Activated naive CD4-positive, alpha-beta T cell treated with anti-CD3 and anti-CD28 coated beads for 36 hours (primary cell): Measurements from ENCODE around the gene FGB. TPM values are rescaled to one million over a fixed set of nuclear protein-coding genes. Genes with fewer than 3 reads are reported as not detected.
"Not testable (repeated sequence)": the region's sequence is repeated elsewhere in the genome, so short reads cannot be mapped to it uniquely, and the experiment has no call there.

ENCODE experiments used
- CTCF ChIA-PET: fragments of 350-600 bp; sonication (Branson Sonifier 250); formaldehyde crosslinking; loops from one replicate; lab custom pipeline; 2021; ENCODE audit warnings: antibody characterized with exemption; lab: Charles Lee
- DNase-seq: peaks from one replicate; pipeline ENCODE4 v3.0.0-alpha.2; 2020
- H3K27ac Mint-ChIP-seq: one replicate; pipeline ENCODE4 v1.8.0; 2021; ENCODE audit warnings: mild to moderate bottlenecking, mixed read lengths
- H3K27me3 Mint-ChIP-seq: one replicate; pipeline ENCODE4 v1.8.0; 2021; ENCODE audit warnings: low read depth, mixed read lengths
- H3K36me3 Mint-ChIP-seq: one replicate; pipeline ENCODE4 v1.8.0; 2021; ENCODE audit warnings: low read depth, mixed read lengths
- H3K4me1 Mint-ChIP-seq: one replicate; pipeline ENCODE4 v1.8.0; 2021; ENCODE audit warnings: low read depth, mixed read lengths
- H3K4me3 Mint-ChIP-seq: one replicate; pipeline ENCODE4 v1.8.0; 2021; ENCODE audit warnings: mild to moderate bottlenecking, moderate library complexity, mixed read lengths
- H3K9me3 Mint-ChIP-seq: one replicate; pipeline ENCODE4 v1.8.0; 2021; ENCODE audit warnings: mixed read lengths
- intact Hi-C: fragments of 100-400 bp; cut with micrococcal nuclease; formaldehyde crosslinking; loops from one replicate; pipeline ENCODE4 v1.15.1; 2023
- total RNA-seq, 2 experiments: library from RNA; stranded (reverse); gene quantifications; one replicate each; pipeline ENCODE4 v1.2.3, GENCODE V29; 2021

Gene FGB
- total RNA-seq, 2 experiments from 2014 or later: not detected

GRCh38 chr4:154589296-154590197 is 26.7 kb downstream of the FGB start:
- Mint-ChIP-seq H3K4me3 (no peak overlapping the region), H3K9me3 (no peaks in the 10 kb centered on the region), H3K27me3 (peaks cover 7% of the 10 kb centered on the region), H3K27ac (no peak overlapping the region), H3K36me3 (no peaks in the 10 kb centered on the region), H3K4me1 (no peaks in the 10 kb centered on the region)
- CTCF ChIA-PET: interaction anchor here (1.1 kb wide), 1 partner anchor 34 kb away, joined by 3 read pairs; no protein-coding TSS in a partner anchor
- intact Hi-C loops: no loop called here
- no peak for DNase-seq

GRCh38 chr4:154590329-154591006 is 27.7 kb downstream of the FGB start, which contains the start of gene FGA:
Gene FGA, minus strand, starts transcription at chr4:154590742. Its CDS starts 55 bp downstream, at chr4:154590687.
- no peak within 1 kb of the TSS for H3K4me3 Mint-ChIP-seq
- no peaks in the 10 kb centered on the region for H3K4me1 Mint-ChIP-seq
- intact Hi-C loops: no loop called here
- peaks cover 7% of the 10 kb centered on the region for H3K27me3 Mint-ChIP-seq
- H3K27ac Mint-ChIP-seq: no peak within 1 kb of the TSS
- CTCF ChIA-PET: interaction anchor here (1.1 kb wide), 2 partner anchors 22 to 33 kb away, joined by 3 read pairs; partner anchors contain the start of gene FGG
- no peaks in the 10 kb centered on the region for H3K9me3 Mint-ChIP-seq
- no peak for DNase-seq
- no peaks in the 10 kb centered on the region for H3K36me3 Mint-ChIP-seq

- Mint-ChIP-seq H3K4me3 (no peak overlapping the region), H3K9me3 (no peaks in the 10 kb centered on the region), H3K27ac (no peak overlapping the region), H3K36me3 (no peaks in the 10 kb centered on the region), H3K4me1 (no peaks in the 10 kb centered on the region), H3K27me3 (peaks cover 9% of the 10 kb centered on the region)
- CTCF ChIA-PET: interaction anchor here (0.7 kb wide), 1 partner anchor 35 kb away, joined by 3 read pairs; no protein-coding TSS in a partner anchor
- intact Hi-C loops: no loop called here
- no peak for DNase-seq
These were observed 29.1 kb downstream of the FGB start for GRCh38 chr4:154591890-154592289.

DNA sequence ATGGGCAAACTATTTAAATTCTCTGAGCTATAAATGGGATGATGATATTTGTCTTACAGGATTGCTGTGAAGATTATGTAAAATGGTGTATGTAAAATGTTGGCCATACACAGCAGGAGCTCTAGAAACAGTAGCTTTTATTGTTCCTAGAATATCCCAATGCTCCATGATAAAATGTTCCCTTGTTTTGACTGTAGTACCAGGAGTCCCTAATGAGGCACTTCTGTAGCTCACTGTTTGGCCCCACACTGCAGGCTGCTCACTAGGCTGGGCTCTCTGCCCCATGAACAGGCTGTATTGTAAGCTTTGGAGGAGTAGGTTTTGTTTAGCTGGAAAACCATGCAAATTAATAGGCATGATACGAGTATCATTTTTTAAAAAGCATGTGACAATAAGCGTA is 31.1 kb downstream of the FGB start:
- H3K4me3 Mint-ChIP-seq: no peak overlapping the region
- CTCF ChIA-PET: interaction anchor here (0.8 to 1.5 kb wide), 3 partner anchors 16 to 41 kb away, joined by 3 to 5 read pairs (median 3); no protein-coding TSS in a partner anchor
- no peaks in the 10 kb centered on the region for H3K9me3 Mint-ChIP-seq
- DNase-seq: no peak
- peaks cover 12% of the 10 kb centered on the region for H3K27me3 Mint-ChIP-seq
- no peak overlapping the region for H3K27ac Mint-ChIP-seq
- no peaks in the 10 kb centered on the region for H3K4me1 Mint-ChIP-seq
- no peaks in the 10 kb centered on the region for H3K36me3 Mint-ChIP-seq
- intact Hi-C loops: no loop called here

GRCh38 chr4:154594343-154594742 is 31.5 kb downstream of the FGB start:
- CTCF ChIA-PET: interaction anchor here (0.8 to 1.5 kb wide), 4 partner anchors 9 to 42 kb away, joined by 3 to 5 read pairs (median 3); no protein-coding TSS in a partner anchor

GRCh38 chr4:154595807-154596206 is 33.0 kb downstream of the FGB start:
- no peak overlapping the region for H3K27ac Mint-ChIP-seq
- CTCF ChIA-PET: interaction anchor here (0.5 kb wide), 1 partner anchor 809 kb away, joined by 3 read pairs; no protein-coding TSS in a partner anchor
- DNase-seq: no peak
- intact Hi-C loops: no loop called here
- H3K4me1 Mint-ChIP-seq: no peaks in the 10 kb centered on the region
- H3K4me3 Mint-ChIP-seq: no peak overlapping the region
- peaks cover 16% of the 10 kb centered on the region for H3K27me3 Mint-ChIP-seq
- no peaks in the 10 kb centered on the region for H3K9me3 Mint-ChIP-seq
- H3K36me3 Mint-ChIP-seq: no peaks in the 10 kb centered on the region

More at GRCh38 chr4:154594343-154594742, 31.5 kb downstream of the FGB start:
- H3K36me3 Mint-ChIP-seq, H3K9me3 Mint-ChIP-seq, DNase-seq, H3K4me3 Mint-ChIP-seq, intact Hi-C loops, H3K27ac Mint-ChIP-seq, H3K4me1 Mint-ChIP-seq: not testable (repeated sequence)
- peaks cover 12% of the 10 kb centered on the region for H3K27me3 Mint-ChIP-seq

- H3K4me3 Mint-ChIP-seq, H3K4me1 Mint-ChIP-seq, H3K27ac Mint-ChIP-seq, H3K9me3 Mint-ChIP-seq, intact Hi-C loops, H3K36me3 Mint-ChIP-seq, DNase-seq, CTCF ChIA-PET: not testable (repeated sequence)
- peaks cover 15% of the 10 kb centered on the region for H3K27me3 Mint-ChIP-seq
These were observed 34.5 kb downstream of the FGB start for GRCh38 chr4:154597281-154597680.

DNA sequence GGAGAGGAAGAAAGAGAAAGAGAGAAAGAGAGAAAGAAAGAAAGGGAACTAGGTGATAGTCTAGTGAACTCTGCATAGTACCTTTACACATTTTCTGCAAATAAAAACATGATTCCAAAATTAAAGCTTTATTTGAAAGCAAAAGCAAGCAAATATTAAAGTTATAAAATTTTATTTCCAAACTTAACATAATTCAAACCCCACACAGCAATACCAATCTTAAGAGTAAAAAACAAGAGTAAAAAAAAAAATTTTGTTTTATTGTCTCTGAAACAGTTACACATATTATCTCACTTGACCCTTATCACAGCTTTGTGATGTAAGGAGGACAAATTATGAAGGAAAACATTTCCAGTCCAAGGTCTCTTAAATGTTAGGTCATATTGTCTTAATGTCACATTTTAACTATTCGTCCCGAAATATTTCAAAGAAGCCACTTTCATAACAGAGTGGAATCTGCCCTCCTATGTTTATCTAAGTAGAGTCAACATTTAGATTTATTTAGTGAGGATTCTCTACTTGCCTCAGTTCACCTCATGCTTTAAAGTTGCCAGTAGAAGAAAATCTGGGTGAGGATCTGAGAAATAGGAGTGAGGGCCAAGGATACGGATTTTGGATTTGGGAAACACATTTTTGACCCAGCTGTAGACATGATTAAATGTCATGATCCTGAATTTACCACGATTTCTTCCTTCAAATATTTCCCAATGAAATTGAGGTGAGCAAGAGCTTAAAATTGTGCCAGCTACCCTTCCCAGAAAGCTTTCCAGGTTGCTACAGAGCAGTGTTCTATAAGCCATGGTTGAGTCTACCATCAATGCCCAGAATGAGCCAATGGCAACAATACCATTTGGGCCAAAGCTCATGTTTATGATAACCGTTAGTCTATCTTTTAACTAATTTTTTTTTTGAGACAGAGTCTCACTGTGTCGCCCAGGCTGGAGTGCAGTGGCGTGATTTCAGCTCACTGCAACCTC is 35.3 kb downstream of the FGB start:
- H3K4me3 Mint-ChIP-seq: no peak overlapping the region
- DNase-seq: no peak
- H3K27ac Mint-ChIP-seq: no peak overlapping the region
- intact Hi-C loops: no loop called here
- H3K36me3 Mint-ChIP-seq: no peaks in the 10 kb centered on the region
- H3K4me1 Mint-ChIP-seq: no peaks in the 10 kb centered on the region
- H3K9me3 Mint-ChIP-seq: no peaks in the 10 kb centered on the region
- CTCF ChIA-PET: interaction anchor here (0.6 to 0.7 kb wide), 2 partner anchors 131 to 158 kb away, joined by 3 to 4 read pairs; no protein-coding TSS in a partner anchor
- H3K27me3 Mint-ChIP-seq: peaks cover 17% of the 10 kb centered on the region

- CTCF ChIA-PET: no interaction called here
- H3K27ac Mint-ChIP-seq: no peak overlapping the region
- no peaks in the 10 kb centered on the region for H3K9me3 Mint-ChIP-seq
- intact Hi-C loops: loop anchor here (2.0 kb wide), 1 partner anchor 22 kb away; no protein-coding TSS in a partner anchor
- no peaks in the 10 kb centered on the region for H3K36me3 Mint-ChIP-seq
- H3K27me3 Mint-ChIP-seq: peaks cover 17% of the 10 kb centered on the region
- no peak for DNase-seq
- no peaks in the 10 kb centered on the region for H3K4me1 Mint-ChIP-seq
- no peak overlapping the region for H3K4me3 Mint-ChIP-seq
These were observed 39.7 kb downstream of the FGB start for GRCh38 chr4:154602404-154603020.

DNA sequence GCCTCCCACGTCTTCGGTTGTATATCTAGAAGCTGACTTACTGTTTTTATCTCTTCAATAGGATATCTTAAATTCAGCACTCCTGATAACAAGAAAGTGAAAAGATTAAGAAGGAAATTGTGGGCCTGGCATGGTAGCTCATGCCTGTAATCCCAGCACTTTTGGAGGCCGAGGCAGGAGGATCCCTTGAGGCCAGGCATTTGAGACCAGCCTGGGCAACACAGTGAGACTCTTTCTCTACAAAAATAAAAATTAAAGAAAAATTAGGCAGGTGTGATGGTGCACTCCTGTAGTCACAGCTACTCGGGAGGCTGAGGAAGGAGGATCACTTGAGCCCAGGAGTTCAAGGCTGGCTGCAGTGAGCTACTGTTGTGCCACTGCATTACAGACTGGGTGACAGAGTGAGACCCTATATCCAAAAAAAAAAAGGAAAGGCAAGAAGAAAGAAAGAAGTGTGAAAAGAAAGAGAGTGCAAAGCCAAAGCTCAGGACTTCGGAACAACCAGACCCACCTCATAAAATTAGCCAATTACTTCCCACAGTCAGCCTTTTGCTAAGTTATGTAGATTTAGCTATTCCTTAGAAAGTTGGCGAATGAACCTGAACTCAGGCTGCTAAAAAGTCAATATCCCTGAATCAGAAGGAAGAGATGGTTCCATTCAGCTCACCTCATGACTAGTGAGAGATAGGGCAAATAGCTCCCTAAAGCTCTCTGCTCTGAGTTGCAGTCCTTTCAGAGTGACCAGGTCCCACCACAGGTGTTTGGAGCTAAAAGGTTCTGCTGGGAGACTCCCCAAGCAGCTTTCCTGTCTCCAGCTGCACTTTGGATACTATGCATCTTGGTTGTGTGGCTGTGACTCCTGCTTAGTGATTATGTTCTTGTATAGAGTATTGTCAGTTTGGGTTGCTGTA is 40.5 kb downstream of the FGB start:
- CTCF ChIA-PET: interaction anchor here (0.8 kb wide), 1 partner anchor 9 kb away, joined by 3 read pairs; no protein-coding TSS in a partner anchor
- DNase-seq: no peak
- no peaks in the 10 kb centered on the region for H3K36me3 Mint-ChIP-seq
- H3K9me3 Mint-ChIP-seq: no peaks in the 10 kb centered on the region
- peaks cover 16% of the 10 kb centered on the region for H3K27me3 Mint-ChIP-seq
- intact Hi-C loops: loop anchor here (2.0 kb wide), 1 partner anchor 22 kb away; no protein-coding TSS in a partner anchor
- H3K27ac Mint-ChIP-seq: no peak overlapping the region
- H3K4me1 Mint-ChIP-seq: no peaks in the 10 kb centered on the region
- no peak overlapping the region for H3K4me3 Mint-ChIP-seq
